OCI-M1 (cell line): Measurements from ENCODE around the gene PADI1.

ENCODE experiments used
- DNase-seq: peaks from one replicate; lab custom pipeline; 2025; lab: John Stamatoyannopoulos, UW

PADI1 gene

DNA sequence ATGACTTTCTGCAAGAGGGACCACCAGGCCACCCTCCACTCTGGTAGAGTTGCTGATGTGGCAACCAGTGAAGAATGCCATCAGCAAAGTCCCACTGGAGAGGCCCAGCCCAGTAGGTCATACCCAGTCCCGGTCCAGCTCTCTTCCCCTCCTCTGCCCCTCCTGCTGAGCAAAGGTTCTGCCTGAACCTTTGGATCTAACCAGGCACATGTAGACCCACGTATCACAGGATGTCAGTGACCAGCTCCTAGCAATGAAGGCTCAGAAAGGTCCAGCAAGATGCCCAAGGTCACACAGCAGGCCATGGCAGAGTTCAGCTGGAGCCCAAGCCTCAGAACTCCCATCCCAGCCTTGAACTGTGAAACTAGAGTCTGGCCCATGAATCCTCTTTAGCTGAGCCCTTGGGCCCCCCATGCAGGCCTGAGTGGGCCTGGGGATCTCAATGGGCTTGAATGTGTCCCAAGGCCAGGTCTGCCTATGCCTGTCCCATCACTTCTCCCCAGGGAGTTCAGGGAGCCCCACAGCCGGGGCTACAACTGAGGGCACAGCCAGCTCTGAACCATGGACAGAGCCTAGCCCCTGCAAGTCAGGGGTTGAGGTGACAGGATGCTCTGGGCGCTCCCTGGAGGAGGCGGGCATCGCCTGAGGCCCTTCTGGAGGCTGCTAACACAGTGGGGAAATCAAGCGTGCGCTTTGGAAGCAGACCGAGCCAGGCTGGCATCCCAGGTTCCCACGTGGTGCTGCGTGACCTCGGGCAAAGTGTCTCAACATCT is 21.4 kb upstream of the PADI1 start:
- no peak for DNase-seq

DNA sequence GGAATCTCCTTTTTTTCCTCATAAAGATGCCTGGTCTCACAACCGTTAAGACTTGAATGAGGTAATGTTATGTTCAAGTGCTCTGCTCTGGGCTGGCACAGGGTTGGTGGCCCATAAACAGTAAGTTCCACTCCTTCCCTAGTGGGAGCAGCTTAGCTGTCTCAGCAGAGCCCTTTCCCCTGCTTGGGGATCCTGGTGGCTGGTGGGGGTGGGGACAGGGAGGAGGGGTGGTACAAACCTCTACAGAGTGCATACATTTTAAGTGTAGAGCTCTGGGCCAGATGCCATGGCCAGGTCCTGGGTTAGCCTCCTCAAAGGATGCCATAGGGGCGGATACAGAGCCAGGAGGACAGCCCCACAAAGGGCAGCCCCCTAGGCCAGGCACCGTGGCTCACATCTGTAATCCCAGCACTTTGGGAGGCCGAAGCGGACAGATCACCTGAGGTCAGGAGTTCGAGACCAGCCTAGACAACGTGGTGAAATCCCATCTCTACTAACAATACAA is 20.7 kb upstream of the PADI1 start:
- DNase-seq, result no peak

DNA sequence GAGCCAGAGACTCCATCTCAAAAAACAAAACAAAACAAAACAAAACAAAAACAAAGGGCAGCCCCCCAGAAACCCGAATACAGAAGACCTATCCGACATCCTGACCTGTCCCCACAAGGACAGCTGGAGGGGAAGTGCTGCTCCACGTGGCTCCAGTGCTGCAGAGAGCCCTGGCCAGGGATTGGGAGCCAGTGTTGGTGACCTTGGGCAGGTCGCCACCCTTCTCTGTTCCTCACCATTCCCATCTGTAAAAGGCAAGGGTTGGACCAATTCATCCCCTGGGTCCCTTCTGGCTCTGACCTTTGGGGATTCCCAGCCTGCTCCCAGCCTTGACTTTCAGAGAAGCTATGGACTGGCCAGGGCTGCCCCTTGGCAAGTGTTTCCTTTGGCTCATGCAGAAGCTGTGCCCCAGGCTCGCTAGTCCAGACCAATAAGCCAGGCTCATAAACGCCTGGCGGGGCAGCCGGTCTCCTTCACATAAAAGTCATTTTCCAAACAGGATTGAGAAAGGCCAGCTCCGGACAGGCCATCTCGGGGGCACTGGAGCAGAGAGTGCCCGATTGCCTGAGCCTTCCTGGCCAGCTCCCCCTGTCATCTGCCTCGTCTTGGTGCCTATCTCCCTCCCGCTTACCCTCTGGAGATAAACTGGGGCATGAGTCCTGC is 20.0 kb upstream of the PADI1 start:
- no peak for DNase-seq

DNA sequence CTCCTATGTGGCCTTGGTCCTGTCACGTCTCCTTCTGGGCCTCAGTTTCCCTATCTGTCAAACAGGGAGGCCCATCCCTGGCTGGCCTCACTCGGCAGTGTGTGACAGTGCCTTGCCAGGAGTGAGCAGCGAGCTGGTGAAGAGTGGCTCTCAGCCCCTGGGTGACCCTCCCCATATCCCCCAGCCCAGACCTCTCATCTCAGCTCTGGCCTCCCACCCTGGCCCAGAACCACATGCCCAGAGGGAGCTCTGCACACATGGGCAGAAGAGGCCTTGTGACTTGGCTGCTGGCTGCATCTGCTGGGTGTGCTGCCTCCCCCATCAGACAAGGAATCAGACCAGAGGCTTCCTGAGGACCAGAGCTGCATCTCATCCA is 19.5 kb upstream of the PADI1 start:
- no peak for DNase-seq

DNA sequence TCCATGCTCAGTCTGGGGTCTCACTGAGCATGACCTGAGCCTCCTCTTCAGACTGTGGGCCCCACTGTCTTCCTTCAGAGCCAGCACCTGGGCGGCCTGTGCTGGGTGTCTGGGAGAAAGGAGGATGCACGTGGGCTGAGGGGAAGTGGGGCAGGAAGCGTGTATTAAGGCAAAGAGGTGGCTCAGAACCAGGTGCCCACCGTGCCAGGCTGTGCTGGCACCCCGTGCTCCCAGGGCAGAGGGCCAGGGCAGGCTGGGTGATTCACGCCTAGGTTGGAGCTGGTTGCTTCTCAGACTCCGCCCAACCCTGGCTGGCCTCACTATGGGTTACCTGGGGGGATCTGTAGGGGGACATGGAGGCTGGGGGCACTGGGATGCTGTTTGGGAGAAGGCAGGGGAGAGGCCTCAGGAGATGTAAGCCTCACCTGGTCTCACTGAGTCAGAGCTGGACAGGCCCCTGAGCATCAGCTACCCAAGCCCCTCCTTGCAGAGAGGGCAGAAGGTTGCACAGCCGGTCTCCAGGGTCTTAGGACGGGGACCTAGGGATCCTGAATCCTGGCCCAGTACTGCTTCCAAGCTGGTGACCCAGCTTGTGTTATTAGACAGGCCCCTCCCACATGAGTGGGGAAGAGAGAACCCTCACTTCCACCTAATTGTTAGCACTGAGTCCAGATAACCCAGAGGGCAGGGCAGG is 18.6 kb upstream of the PADI1 start:
- DNase-seq, result no peak

DNA sequence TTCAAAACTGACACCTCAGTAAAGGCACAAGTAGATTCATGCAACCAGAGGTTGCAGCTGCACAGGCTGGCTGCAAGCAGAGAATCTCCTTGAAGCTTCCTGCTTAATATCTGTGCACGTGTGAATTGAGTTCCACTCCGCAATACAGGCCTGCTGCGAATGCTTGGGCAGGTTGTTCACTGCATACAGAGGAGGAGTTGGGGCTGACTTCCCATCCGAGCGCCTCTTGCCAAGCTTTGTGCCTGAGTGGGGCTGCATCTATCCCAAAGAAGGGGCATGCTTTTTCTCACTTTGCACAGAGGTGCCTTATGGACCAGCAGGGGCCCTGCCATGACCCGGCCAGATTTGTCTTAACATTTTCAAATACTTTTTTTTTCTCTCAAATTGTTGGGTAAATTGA is 17.9 kb upstream of the PADI1 start:
- no peak for DNase-seq

DNA sequence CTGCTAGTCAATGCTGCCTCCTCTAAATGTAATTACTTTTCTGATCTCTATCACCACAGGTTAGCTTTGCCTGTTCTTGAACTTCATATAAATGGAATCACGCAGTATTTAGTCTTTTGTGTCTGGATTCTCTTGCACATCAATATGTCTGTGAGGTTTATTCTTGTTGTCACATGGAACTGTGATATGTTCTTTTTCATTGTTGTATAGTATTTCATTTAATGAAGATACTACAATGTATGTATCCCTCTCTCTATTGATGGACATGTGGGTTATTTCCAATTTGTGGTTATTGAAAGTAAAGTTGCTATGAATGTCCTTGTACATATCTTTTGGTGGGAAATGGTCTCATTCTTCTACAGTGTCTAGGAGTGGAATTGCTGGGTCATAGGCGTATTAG is 16.7 kb upstream of the PADI1 start:
- DNase-seq, result no peak

DNA sequence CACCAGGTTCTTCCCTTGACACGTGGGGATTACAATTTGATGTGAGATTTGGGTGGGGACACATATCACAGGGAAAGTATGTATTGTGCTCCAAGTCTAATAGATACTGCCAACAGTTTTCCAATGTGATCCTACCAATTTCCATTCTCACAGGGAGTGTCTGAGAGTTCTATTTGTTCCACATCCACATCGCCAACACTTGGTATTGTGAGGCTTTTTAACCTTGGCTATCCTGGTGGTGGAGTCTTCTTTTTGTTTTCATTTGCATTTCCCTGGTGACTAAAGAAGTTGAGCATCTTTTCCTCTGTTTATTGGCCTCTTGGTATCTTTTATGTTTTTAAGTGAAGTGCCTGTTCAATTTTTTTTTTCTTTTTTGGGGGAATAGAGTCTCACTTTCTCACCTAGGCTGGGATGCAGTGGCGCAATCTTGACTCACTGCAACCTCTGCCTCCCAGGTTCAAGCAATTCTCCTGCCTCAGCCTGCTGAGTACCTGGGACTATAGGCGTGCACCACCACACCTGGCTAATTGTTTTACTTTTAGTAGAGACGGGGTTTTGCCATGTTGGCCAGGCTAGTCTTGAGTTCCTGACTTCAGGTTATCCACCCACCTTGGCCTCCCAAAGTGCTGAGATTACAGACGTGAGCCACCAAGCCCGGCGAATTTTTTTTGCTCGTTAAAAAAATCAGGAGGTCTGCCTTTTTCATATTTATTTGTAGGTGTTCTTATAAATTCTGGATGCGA is 15.9 kb upstream of the PADI1 start:
- DNase-seq, result no peak

DNA sequence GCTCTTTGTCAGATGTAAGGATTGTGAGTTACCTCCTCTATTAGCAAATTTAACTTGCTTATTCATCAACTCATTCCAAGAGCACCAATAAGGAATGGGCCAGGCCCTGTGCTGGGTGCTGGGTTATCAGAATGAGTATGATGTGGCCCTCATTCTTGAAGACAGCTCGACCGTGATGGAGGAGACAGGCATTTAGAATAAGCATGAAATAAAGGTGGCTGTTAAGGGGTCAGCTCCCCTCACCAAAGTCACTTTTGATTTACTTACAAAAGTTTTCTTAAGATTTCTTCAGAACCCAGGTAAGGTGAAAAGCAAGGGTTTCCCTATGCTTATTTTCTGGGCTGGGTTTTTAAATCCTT is 15.3 kb upstream of the PADI1 start:
- no peak for DNase-seq

DNA sequence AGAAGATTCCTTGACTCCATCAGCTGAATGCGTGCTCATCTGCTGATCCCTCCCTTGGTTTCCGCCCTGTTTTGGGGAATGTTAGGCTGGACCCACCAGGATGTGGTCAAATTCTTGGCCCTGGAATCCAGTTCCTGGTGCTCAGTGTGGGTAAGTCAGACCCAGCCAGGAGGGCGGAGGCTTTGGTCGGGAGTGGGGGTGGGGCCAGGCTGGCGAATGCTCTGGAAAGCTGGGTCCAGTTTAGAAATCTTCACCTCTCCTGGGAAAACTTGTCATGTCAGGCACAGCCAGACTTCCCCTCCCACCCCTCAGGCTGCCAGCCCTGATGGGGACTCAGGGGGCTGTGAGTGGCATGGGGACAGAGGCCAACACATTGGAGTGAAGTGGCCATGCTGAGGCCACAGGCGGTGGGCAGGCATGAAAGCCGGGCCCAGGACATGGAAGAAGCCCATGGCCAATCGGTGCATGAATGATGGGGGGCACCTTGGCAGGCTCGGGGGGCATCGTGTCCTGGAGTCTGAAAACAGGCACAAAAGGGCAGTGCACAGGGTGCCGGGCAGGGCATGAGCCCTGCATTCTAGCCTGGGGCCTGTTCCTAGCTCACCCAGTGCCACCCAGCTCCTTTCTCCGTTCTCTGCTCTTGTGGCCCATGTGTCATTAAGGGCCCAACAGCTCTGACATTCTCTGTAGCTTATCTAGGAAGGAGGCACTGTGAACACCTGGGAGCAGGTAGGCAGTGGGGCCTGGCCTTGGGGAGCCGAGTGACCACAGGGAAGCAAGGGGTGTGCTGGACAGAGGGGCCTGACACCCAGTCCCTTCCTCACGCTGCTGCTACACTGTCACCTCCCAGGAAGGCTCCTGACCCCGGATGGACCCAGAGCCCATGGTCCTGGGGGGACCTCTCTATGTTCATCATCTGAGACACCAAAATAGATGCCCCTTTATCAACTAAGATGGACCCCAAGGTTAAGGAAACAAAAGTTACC is 14.6 kb upstream of the PADI1 start:
- DNase-seq, result no peak

DNA sequence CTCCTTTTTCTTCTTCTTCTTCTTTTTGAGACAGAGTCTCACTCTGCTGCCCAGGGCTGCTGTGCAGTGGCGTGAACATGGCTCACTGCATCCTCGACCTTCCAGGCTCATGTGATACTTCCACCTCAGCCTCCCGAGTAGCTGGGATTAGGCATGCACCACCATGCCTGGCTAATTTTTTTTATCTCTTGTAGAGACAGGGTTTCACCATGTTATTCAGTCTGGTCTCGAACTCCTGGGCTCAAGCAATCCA is 13.0 kb upstream of the PADI1 start:
- DNase-seq, result no peak

DNA sequence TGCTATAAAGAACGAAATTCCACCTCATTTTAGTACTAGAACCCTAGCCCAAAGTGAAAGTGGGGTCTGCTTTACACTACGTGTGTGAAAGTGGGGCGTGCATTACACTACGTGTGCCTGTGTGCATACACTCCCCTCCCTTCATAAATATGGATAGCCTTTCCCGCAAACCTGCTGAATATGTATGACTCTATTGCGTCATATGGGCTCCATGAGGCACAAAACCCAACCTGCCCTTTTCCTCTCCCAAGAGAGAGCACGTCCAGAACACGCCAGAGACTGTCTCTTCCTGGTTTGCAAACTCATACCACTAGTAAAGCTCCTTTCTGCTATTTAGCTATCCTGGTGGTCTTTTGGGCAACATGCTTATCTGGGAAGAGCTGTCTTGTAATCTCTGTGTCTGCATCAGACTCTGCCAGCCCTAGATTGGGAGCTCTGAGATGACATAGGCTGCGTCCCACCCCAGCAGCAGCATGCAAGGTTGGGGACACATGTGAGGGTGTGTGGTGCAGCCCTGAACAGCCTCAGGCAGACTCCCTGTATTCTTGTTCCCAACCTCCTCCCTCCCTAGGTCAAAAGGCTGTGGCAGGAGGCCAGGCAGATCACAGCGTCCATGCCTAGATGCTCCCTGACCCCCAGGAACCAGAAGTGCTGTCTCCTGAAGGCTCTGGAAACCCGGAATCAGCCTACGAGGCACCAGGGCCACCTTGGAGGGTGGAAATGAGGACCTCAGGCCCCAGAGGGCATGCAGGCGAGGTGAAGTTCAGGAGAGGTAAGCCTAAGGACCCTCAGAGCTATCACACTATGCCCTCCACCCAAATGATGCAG is 12.3 kb upstream of the PADI1 start:
- DNase-seq, result no peak

DNA sequence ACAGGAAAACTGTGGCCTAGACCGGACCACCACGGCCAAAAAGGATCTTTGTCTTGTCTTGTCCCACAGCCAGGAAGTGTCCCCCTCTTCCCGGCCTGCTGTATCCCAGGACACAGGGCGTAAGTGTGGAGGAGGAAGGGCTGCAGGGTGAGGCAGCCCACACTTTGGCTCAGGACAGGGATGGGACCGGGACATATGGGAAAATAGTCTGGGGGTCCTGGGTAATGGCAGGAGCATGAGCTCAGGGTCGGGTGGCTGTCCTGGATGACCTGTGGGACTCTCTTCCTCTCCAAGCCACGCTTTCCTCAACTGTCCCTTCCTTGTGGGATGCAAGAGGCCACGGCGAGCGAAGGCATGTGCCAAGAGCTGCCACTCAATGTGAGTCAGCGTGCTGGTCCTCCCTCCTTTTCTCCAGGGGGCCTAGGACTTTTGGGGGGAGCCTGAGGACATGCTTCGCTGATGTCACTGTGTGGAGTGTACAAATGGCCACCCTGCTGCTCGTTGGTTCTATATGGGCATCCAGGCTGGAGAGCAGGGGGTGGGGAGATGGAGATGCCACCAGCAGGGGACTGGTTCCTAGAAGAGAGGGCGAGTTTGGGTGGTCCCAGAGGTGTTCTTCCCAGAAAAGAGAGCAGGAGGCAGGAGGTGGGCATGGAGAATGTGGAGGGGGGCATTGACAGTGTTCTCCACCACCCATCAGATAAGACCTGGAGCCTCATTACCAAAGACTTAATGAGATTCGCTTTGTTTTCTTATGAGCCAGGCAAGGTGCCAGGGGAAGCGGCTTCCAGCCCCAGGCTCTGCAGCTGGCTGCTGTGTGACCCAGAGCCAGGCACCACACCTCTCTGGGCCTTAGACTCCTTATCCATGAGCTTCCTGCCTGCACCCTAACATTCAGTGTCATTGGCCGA is 11.5 kb upstream of the PADI1 start:
- DNase-seq, result no peak

DNA sequence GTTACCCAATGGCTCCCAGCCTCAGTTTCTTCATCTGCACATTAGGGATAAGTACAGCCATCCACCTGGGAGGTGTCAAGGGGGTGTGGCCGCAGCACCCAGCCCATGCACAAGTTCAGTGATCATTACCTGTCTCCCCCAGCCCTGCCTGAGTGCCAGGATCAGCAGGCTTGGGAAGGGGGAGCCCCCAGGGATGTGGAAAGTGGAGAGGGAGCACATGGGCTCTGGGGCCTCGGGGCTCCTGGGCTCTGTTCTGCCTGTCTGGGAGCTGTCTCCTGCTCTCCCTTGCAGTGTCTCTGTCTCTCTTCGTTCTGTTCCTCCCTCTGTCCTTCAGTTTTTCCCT is 10.8 kb upstream of the PADI1 start:
- DNase-seq, result no peak

DNA sequence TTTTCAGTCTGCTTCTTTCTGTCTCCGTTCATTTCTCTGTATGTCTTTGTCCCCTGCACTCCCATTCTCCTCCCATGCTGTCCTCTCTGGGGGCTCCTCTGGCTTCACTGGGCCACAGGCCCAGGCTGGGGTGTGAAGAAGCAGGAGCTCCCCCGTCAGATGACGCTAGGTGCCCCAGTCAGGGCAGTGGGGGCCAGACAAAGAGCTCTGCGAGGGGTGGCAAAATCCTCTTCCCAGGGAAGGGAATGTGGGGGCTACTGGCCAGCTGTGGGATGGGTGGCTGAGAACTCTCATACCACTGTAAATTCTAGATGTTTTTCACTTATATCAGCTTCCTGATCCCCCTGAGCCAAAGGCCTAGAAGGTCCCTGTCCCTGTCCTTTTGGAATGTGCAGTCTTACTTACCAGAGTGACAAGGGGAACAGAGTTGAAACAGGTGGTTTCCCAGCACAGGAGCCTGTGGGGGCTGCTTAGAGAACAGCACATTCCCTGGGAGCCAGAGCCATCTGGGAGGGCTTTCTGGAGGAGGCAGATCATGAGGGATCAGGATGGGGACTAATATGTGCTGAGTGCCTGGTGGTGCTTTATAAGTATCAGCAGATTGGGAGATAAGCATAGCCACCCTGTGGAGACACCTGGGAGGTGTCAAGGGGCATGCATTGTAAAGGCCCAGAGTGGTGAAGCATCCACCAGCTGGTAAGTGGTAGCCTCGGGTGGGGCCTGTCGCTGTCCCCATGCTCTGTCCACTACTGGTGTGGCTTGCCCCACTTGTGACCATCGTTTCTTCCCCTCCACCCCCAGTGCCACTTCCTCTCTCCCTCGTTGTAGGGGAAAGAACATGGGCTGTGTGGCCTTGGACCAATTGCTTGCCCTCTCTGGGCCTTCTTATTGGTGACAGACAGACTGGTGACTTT is 10.1 kb upstream of the PADI1 start:
- DNase-seq, result no peak

DNA sequence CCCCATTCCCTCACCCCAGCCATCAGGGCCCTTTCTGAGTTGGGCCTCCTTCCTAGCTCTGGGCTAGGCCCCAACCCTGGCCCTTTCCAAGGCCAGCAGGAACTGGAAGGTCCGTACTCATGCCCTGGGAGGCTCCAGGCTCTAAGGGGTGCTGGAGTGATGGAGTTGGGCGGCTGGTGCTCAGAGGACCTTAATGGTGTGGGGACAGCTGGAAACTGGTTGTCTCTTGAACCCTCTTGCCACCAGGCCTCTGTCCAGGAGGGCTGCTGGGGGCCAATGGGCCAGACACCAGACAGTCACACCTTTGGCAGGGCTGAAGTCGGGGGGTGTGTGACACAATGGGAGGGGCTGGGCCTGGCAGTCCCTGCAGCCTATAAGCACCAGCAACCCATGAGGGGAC is 9.2 kb upstream of the PADI1 start:
- DNase-seq, result no peak

DNA sequence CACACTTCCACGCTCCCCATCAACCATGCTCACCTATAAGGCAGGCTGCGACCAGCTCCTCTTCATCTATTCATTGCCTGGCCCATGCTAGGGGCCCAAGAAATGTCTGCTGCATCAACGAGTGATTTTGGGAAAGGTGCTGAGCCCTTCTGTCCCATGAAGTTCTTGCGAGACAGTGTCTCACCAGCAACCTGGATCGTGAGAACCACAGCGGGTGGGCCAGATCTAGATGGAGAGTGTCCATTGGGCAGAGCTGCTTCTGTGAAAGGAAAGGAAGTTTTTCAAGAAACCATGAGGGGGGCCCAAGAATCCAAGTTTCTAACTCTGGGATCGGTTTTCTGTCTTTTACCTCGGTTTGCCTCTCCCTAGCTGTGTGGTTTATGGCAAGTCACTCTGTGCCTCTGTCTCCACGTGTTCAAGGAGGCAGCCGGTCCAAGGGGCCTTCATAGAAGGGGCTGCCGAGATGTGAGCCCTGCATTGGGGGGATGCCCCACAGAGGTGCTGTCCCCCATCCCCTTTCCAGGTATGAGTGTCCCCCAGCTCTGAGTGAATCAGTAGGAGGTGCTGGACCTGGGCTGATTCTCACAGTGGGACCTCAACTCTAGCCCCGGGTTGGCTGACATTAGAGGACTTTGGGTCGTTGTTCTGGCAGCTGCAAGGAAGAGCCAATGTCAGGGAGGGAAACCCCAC is 8.3 kb upstream of the PADI1 start:
- no peak for DNase-seq

DNA sequence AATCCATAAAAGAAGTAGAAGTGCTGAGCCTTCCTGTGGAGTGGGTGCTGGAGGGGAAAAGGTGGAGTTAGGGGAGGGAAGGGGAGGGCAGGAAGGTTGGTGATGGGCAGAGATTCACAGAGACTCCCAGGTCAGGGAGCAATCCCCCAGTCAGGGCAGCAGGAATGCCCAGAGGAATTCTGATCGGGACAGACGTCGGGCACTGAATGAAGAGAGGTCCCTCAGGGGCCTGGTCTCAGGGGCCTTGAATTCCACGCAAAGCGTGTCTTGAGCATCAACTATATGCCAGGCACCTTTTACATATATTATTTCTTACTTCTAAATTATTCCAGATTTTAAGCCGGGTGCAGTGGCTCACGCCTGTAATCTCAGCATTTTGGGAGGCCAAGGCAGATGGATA is 7.2 kb upstream of the PADI1 start:
- no peak for DNase-seq
